Common myeloid progenitor, CD34-positive (primary cell): ENCODE results near the gene SUMF1.

Experiments used
- CTCF ChIA-PET: fragments of 350-600 bp; sonication (Branson Sonifier 250); formaldehyde crosslinking; loops from one replicate; lab custom pipeline; 2021; ENCODE audit warnings: antibody characterized with exemption; lab: Charles Lee
- POLR2A ChIA-PET: fragments of 350-600 bp; sonication (Branson Sonifier 250); formaldehyde crosslinking; loops from one replicate; lab custom pipeline; 2021; ENCODE audit warnings: antibody characterized with exemption; lab: Charles Lee
- DNase-seq, 3 donors: peaks; one replicate each; pipeline versions ENCODE4 v3.0.0 to v3.0.0-alpha.2; 2013
- H3K27ac ChIP-seq, 2 experiments: 1 replicate in 1 of 2; 2 replicates in 1 of 2; pipeline ENCODE4 v1.7.0; 2013; ENCODE audit warnings: inconsistent platforms in 2 of 2, low read length in 2 of 2, mild to moderate bottlenecking in 2 of 2, low read depth in 1 of 2, moderate library complexity in 1 of 2; ENCODE audit not compliant: severe bottlenecking in 2 of 2, insufficient read depth in 1 of 2, poor library complexity in 1 of 2
- H3K27me3 ChIP-seq, 5 experiments: replicated peaks in 2 of 5; 1 replicate in 3 of 5; 2 replicates in 2 of 5; pipeline versions ENCODE4 v1.6.1 to v1.7.0; 2013; ENCODE audit warnings: low read length in 4 of 5, mild to moderate bottlenecking in 2 of 5, moderate library complexity in 2 of 5, inconsistent platforms in 1 of 5; ENCODE audit not compliant: insufficient read depth in 5 of 5, control insufficient read depth in 4 of 5
- H3K36me3 ChIP-seq, 4 experiments: 1 replicate in 2 of 4; 2 replicates in 2 of 4; pipeline versions ENCODE4 v1.6.1 to v1.7.0; 2013; ENCODE audit warnings: low read length in 3 of 4, control low read depth in 1 of 4, mild to moderate bottlenecking in 1 of 4; ENCODE audit not compliant: control insufficient read depth in 4 of 4, insufficient read depth in 4 of 4
- H3K4me1 ChIP-seq, 4 experiments: 1 replicate in 3 of 4; 2 replicates in 1 of 4; pipeline versions ENCODE4 v1.6.1 to v1.7.1; 2013; ENCODE audit warnings: low read length in 3 of 4, mild to moderate bottlenecking in 3 of 4, control low read depth in 1 of 4, inconsistent platforms in 1 of 4, moderate library complexity in 1 of 4; ENCODE audit not compliant: control insufficient read depth in 4 of 4, insufficient read depth in 4 of 4; ENCODE audit errors: control extremely low read depth in 1 of 4
- H3K4me3 ChIP-seq, 7 experiments: 1 replicate in 4 of 7; 2 replicates in 3 of 7; pipeline versions ENCODE4 v1.5.1 to v1.7.0; 2013; ENCODE audit warnings: mild to moderate bottlenecking in 7 of 7, low read length in 6 of 7, moderate library complexity in 6 of 7, inconsistent platforms in 2 of 7, low read depth in 2 of 7, control low read depth in 1 of 7; ENCODE audit not compliant: insufficient read depth in 4 of 7, control insufficient read depth in 1 of 7; ENCODE audit errors: extremely low read depth in 1 of 7
- H3K9me3 ChIP-seq, 5 experiments: 1 replicate in 4 of 5; 2 replicates in 1 of 5; pipeline versions ENCODE4 v1.6.1 to v1.7.1; 2013; ENCODE audit warnings: low read length in 4 of 5, mild to moderate bottlenecking in 2 of 5, inconsistent platforms in 1 of 5, low read depth in 1 of 5, moderate library complexity in 1 of 5; ENCODE audit not compliant: control insufficient read depth in 4 of 5, insufficient read depth in 2 of 5; ENCODE audit errors: control extremely low read depth in 1 of 5
- WGBS: methylation state at CpG from one replicate; pipeline ENCODE4 v1.1.5; 2013; ENCODE audit not compliant: insufficient coverage; 5-methylcytosine and 5-hydroxymethylcytosine counted together

The SUMF1 gene

GRCh38 chr3:4397466-4397865 lies 69.6 kb downstream of the SUMF1 start:
- Histone ChIP-seq H3K4me1 (peaks cover 0 to 35% (median 11%) of the 10 kb centered on the region in 4 experiments), H3K9me3 (no peaks in the 10 kb centered on the region), H3K36me3 (peaks cover 0 to 19% (median 10%) of the 10 kb centered on the region in 4 experiments), H3K4me3 (no peak overlapping the region), H3K27ac (no peak overlapping the region), H3K27me3 (no peaks in the 10 kb centered on the region)
- no CpG with 5 or more reads among the region's 1 CpG for WGBS
- POLR2A ChIA-PET, result no interaction called here
- DNase-seq, result no peak
- CTCF ChIA-PET, result interaction anchor here (1.5 kb wide), 1 partner anchor 10 kb away, joined by 3 read pairs; no protein-coding TSS in a partner anchor

- Histone ChIP-seq H3K9me3 (peaks cover 0 to 4% (median 0%) of the 10 kb centered on the region in 5 experiments), H3K36me3 (peaks cover 0 to 13% (median 8%) of the 10 kb centered on the region in 4 experiments), H3K4me1 (peaks cover 0 to 35% (median 11%) of the 10 kb centered on the region in 4 experiments), H3K27me3 (no peaks in the 10 kb centered on the region), H3K4me3 (no peak overlapping the region), H3K27ac (no peak overlapping the region)
- ChIA-PET CTCF (interaction anchor here (0.9 to 1.5 kb wide), 2 partner anchors 11 to 46 kb away, joined by 3 read pairs; no protein-coding TSS in a partner anchor), POLR2A (no interaction called here)
- DNase-seq, result no peak
- no CpG with 5 or more reads among the region's 1 CpG for WGBS
Observed at GRCh38 chr3:4396542-4396941, 70.5 kb downstream of the SUMF1 start.

- peaks cover 0 to 13% (median 9%) of the 10 kb centered on the region in 4 experiments for H3K36me3 ChIP-seq
- H3K9me3 ChIP-seq, result peaks cover 0 to 7% (median 3%) of the 10 kb centered on the region in 5 experiments
- H3K4me1 ChIP-seq, result peaks cover 0 to 35% (median 11%) of the 10 kb centered on the region in 4 experiments
- no peaks in the 10 kb centered on the region for H3K27me3 ChIP-seq
- H3K27ac ChIP-seq, result no peak overlapping the region
- ChIA-PET CTCF (no interaction called here), POLR2A (no interaction called here)
- 96% methylated on average over 5 of the region's 5 CpGs for WGBS
- no peak for DNase-seq
- H3K4me3 ChIP-seq, result no peak overlapping the region
Observed at GRCh38 chr3:4396006-4396405, 71.1 kb downstream of the SUMF1 start.

GRCh38 chr3:4395448-4395847 lies 71.6 kb downstream of the SUMF1 start:
- WGBS, result no CpG with 5 or more reads among the region's 6 CpGs
- Histone ChIP-seq H3K27me3 (no peaks in the 10 kb centered on the region), H3K27ac (no peak overlapping the region), H3K4me1 (peaks cover 0 to 35% (median 11%) of the 10 kb centered on the region in 4 experiments), H3K4me3 (no peak overlapping the region), H3K9me3 (peaks cover 0 to 10% (median 5%) of the 10 kb centered on the region in 5 experiments), H3K36me3 (peaks cover 0 to 16% (median 9%) of the 10 kb centered on the region in 4 experiments)
- ChIA-PET CTCF (no interaction called here), POLR2A (no interaction called here)
- DNase-seq, result no peak

- no peak overlapping the region for H3K27ac ChIP-seq
- peaks cover 0 to 35% (median 11%) of the 10 kb centered on the region in 4 experiments for H3K4me1 ChIP-seq
- peaks cover 0 to 20% (median 10%) of the 10 kb centered on the region in 4 experiments for H3K36me3 ChIP-seq
- H3K27me3 ChIP-seq, result no peaks in the 10 kb centered on the region
- H3K4me3 ChIP-seq, result peak overlapping the region in 1 of 7 experiments; percentile 37
- ChIA-PET CTCF (interaction anchor here (1.1 kb wide), 1 partner anchor 81 kb away, joined by 3 read pairs; no protein-coding TSS in a partner anchor), POLR2A (no interaction called here)
- 100% methylated on average over 2 of the region's 2 CpGs for WGBS
- DNase-seq, result no peak
- H3K9me3 ChIP-seq, result peaks cover 0 to 10% (median 5%) of the 10 kb centered on the region in 5 experiments
Observed at GRCh38 chr3:4394567-4394966, 72.5 kb downstream of the SUMF1 start.

- Histone ChIP-seq H3K36me3 (peaks cover 0 to 20% (median 12%) of the 10 kb centered on the region in 4 experiments), H3K27me3 (no peaks in the 10 kb centered on the region), H3K9me3 (peaks cover 0 to 10% (median 5%) of the 10 kb centered on the region in 5 experiments), H3K27ac (no peak overlapping the region), H3K4me1 (peaks cover 0 to 35% (median 11%) of the 10 kb centered on the region in 4 experiments), H3K4me3 (peak overlapping the region in 1 of 7 experiments; percentile 37)
- DNase-seq, result peak; percentile 78 to 95 (median 90)
- 100% methylated on average over 1 of the region's 3 CpGs for WGBS
- ChIA-PET CTCF (interaction anchor here (1.1 kb wide), 1 partner anchor 82 kb away, joined by 3 read pairs; no protein-coding TSS in a partner anchor), POLR2A (no interaction called here)
Observed at GRCh38 chr3:4394048-4394447, 73.0 kb downstream of the SUMF1 start.

GRCh38 chr3:4392992-4393391 lies 74.1 kb downstream of the SUMF1 start:
- peaks cover 0 to 10% (median 5%) of the 10 kb centered on the region in 5 experiments for H3K9me3 ChIP-seq
- H3K4me3 ChIP-seq, result no peak overlapping the region
- H3K36me3 ChIP-seq, result peaks cover 0 to 20% (median 12%) of the 10 kb centered on the region in 4 experiments
- DNase-seq, result no peak
- CTCF ChIA-PET, result interaction anchor here (1.0 to 1.1 kb wide), 2 partner anchors 10 to 46 kb away, joined by 3 to 4 read pairs; no protein-coding TSS in a partner anchor
- H3K27ac ChIP-seq, result no peak overlapping the region
- 93% methylated on average over 5 of the region's 5 CpGs for WGBS
- POLR2A ChIA-PET, result no interaction called here
- H3K27me3 ChIP-seq, result no peaks in the 10 kb centered on the region
- H3K4me1 ChIP-seq, result peaks cover 0 to 39% (median 11%) of the 10 kb centered on the region in 4 experiments
